Measurements from ENCODE around the gene ATP8B3. TPM values are rescaled to one million over a fixed set of nuclear protein-coding genes. Genes with fewer than 3 reads are reported as not detected.
A peak's percentile ranks its signal among the peaks of the same experiment; 100 is the strongest.

ATP8B3 gene
- total and polyA plus RNA-seq, 2 of the 13 experiments (the other 11 are each of a cell fraction or from before 2014, with no cell fraction given), result 2.6 to 5.9 TPM

DNA sequence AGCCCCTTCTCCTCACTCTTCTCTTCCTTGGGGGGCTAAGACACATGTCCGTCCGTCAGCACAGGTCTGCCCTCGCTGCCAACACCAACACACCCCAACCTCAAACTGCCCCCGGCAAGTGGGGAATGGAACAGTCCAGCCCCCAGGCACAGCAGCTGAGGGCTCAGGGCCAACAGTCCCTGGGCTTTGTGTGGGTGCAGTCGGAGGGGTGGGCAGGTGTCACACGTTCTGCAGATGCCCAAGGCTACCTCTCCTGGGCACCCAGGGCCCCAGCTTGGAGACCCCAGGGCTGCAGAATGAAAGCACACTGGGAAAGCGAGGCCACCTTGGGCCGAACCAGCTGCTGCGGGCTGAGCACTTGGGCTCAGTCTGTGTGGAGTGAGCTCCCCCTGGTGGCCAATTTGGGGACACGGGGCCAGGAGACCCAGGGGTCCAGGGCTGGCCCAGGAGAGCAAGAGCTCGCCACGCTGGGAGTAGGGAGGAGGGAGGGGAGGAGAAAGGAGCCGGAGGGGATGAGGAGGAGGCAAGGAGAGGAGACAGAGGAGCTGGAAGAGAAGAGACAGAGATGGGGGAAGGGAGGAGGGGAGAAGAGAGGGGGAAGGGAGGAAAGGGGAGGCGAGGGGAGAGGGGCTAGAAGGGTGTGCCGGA lies 14.0 kb upstream of the ATP8B3 start (continued):
- TF ChIP-seq RAD21 (CRISPR knock-in tag; IDR thresholded peaks at IDR 0.05), result peak; percentile 86
- no peak for TF ChIP-seq EHMT2 (IDR thresholded peaks at IDR 0.05; ENCODE audit: borderline replicate concordance, low read depth, low read length)
- TF ChIP-seq SOX6 (IDR thresholded peaks at IDR 0.05), result no peak
- TF ChIP-seq SOX6 (CRISPR knock-in tag; IDR thresholded peaks at IDR 0.05), result no peak
- no peak for TF ChIP-seq MIXL1 (CRISPR knock-in tag; IDR thresholded peaks at IDR 0.05)
- no peak for TF ChIP-seq ZNF567 (CRISPR knock-in tag; IDR thresholded peaks at IDR 0.05; ENCODE audit: borderline replicate concordance)
- no peak for TF ChIP-seq ZMYM4 (CRISPR knock-in tag; IDR thresholded peaks at IDR 0.05)
- TF ChIP-seq ZNF460 (CRISPR knock-in tag; IDR thresholded peaks at IDR 0.05; ENCODE audit: borderline replicate concordance), result no peak
- TF ChIP-seq ZNF280D (CRISPR knock-in tag; IDR thresholded peaks at IDR 0.05), result no peak
- TF ChIP-seq ZNF709 (CRISPR knock-in tag; IDR thresholded peaks at IDR 0.05), result no peak
- TF ChIP-seq, protein P1, sequence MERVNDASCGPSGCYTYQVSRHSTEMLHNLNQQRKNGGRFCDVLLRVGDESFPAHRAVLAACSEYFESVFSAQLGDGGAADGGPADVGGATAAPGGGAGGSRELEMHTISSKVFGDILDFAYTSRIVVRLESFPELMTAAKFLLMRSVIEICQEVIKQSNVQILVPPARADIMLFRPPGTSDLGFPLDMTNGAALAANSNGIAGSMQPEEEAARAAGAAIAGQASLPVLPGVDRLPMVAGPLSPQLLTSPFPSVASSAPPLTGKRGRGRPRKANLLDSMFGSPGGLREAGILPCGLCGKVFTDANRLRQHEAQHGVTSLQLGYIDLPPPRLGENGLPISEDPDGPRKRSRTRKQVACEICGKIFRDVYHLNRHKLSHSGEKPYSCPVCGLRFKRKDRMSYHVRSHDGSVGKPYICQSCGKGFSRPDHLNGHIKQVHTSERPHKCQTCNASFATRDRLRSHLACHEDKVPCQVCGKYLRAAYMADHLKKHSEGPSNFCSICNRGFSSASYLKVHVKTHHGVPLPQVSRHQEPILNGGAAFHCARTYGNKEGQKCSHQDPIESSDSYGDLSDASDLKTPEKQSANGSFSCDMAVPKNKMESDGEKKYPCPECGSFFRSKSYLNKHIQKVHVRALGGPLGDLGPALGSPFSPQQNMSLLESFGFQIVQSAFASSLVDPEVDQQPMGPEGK (CRISPR knock-in tag; IDR thresholded peaks at IDR 0.05), result no peak
- TF ChIP-seq PRDM10 (CRISPR knock-in tag; IDR thresholded peaks at IDR 0.05; ENCODE audit: low read depth), result peak; percentile 48; the same call in 1 of the 2 replicates
- no peak for TF ChIP-seq GTF3A (CRISPR knock-in tag; conservative IDR thresholded peaks at IDR 0.05)
- TF ChIP-seq MAFG (CRISPR knock-in tag; IDR thresholded peaks at IDR 0.05), result no peak
- no peak for TF ChIP-seq ZNF562 (CRISPR knock-in tag; IDR thresholded peaks at IDR 0.05; ENCODE audit: borderline replicate concordance)
- no peak for TF ChIP-seq ZNF839 (CRISPR knock-in tag; IDR thresholded peaks at IDR 0.05; ENCODE audit: borderline replicate concordance)
- TF ChIP-seq RBFOX2 (IDR thresholded peaks at IDR 0.05; ENCODE audit: low read depth, low read length), result no peak
- no peak for TF ChIP-seq PRDM15 (CRISPR knock-in tag; IDR thresholded peaks at IDR 0.05)
